B cell (primary cell): Measurements from ENCODE around the gene TECPR2. TPM values are rescaled to one million over a fixed set of nuclear protein-coding genes. Genes with fewer than 3 reads are reported as not detected.

Experiments used
- ATAC-seq: fragments of 200-7000 bp; cut with Tn5 transposase; one replicate; pipeline ENCODE4 v1.10.0; 2021; ENCODE audit warnings: low read depth, mild to moderate bottlenecking, moderate number of reproducible peaks, moderate library complexity
- CTCF ChIA-PET: fragments of 350-600 bp; sonication (Branson Sonifier 250); formaldehyde crosslinking; loops from one replicate; lab custom pipeline; 2021; ENCODE audit warnings: antibody characterized with exemption, inconsistent platforms; lab: Charles Lee
- POLR2A ChIA-PET: fragments of 350-600 bp; sonication (Branson Sonifier 250); formaldehyde crosslinking; loops from one replicate; lab custom pipeline; 2021; ENCODE audit warnings: antibody characterized with exemption; lab: Charles Lee
- DNase-seq: peaks from one replicate; pipeline ENCODE4 v3.0.0; 2013
- H2AFZ ChIP-seq: 2 replicates; pipeline ENCODE4 v1.6.1; 2012; ENCODE audit warnings: mild to moderate bottlenecking, low read depth, low read length; ENCODE audit not compliant: insufficient read depth, poor library complexity, severe bottlenecking
- H3K27ac ChIP-seq, 2 donors: 1 replicate in 1 of 2; 2 replicates in 1 of 2; pipeline ENCODE4 v1.5.1; 2012 to 2013; ENCODE audit warnings: low read length in 2 of 2, mild to moderate bottlenecking in 2 of 2, moderate library complexity in 1 of 2
- H3K27me3 ChIP-seq, 4 experiments: fragments of 200-600 bp in 1 of 4; sonication (generic) in 1 of 4; replicated peaks in 1 of 4; 1 replicate in 2 of 4; 2 replicates in 2 of 4; pipeline versions ENCODE4 v1.6.1 to v1.7.0; 2013 to 2016; ENCODE audit warnings: low read length in 3 of 4, mild to moderate bottlenecking in 2 of 4, mixed read lengths in 1 of 4, moderate library complexity in 1 of 4; ENCODE audit not compliant: insufficient read depth in 4 of 4, control insufficient read depth in 3 of 4; ENCODE audit errors: control extremely low read depth in 1 of 4
- H3K36me3 ChIP-seq, 2 experiments: replicated peaks in 1 of 2; 1 replicate in 1 of 2; 2 replicates in 1 of 2; pipeline versions ENCODE4 v1.6.1 to v1.7.1; 2013; ENCODE audit warnings: low read length in 1 of 2; ENCODE audit not compliant: insufficient read depth in 2 of 2, control insufficient read depth in 1 of 2; ENCODE audit errors: control extremely low read depth in 1 of 2, extremely low read depth in 1 of 2
- H3K4me1 ChIP-seq, 2 donors: fragments of 200-600 bp in 1 of 2; sonication (generic) in 1 of 2; 1 replicate in 1 of 2; 2 replicates in 1 of 2; pipeline versions ENCODE4 v1.5.1 to v1.6.1; 2013 to 2017; ENCODE audit warnings: low read length in 2 of 2; ENCODE audit not compliant: control insufficient read depth in 2 of 2, insufficient read depth in 2 of 2
- H3K4me2 ChIP-seq: replicated peaks from 2 replicates; pipeline ENCODE3; 2012; ENCODE audit warnings: mild to moderate bottlenecking, low read depth, low read length; ENCODE audit not compliant: poor library complexity, severe bottlenecking
- H3K4me3 ChIP-seq, 5 experiments: fragments of 200-600 bp in 1 of 5; sonication (generic) in 1 of 5; 1 replicate in 3 of 5; 2 replicates in 2 of 5; pipeline versions ENCODE4 v1.5.1 to v1.7.0; 2011 to 2016; ENCODE audit warnings: low read length in 4 of 5, mild to moderate bottlenecking in 4 of 5, low read depth in 2 of 5, control low read depth in 1 of 5, moderate library complexity in 1 of 5; ENCODE audit not compliant: insufficient read depth in 1 of 5; ENCODE audit errors: control extremely low read depth in 1 of 5, extremely low read depth in 1 of 5
- H3K79me2 ChIP-seq: fragments of 200-600 bp; sonication (generic); one replicate; pipeline ENCODE4 v1.6.0; 2016; ENCODE audit warnings: low read length; ENCODE audit not compliant: control insufficient read depth, insufficient read depth
- H3K9ac ChIP-seq: fragments of 200-600 bp; sonication (generic); 2 replicates; pipeline ENCODE4 v1.6.1; 2017; ENCODE audit warnings: mild to moderate bottlenecking, low read length, moderate library complexity
- H3K9me3 ChIP-seq, 3 donors: one replicate each; pipeline versions ENCODE4 v1.6.1 to v1.7.1; 2013; ENCODE audit warnings: low read length in 2 of 3; ENCODE audit not compliant: control insufficient read depth in 2 of 3, insufficient read depth in 1 of 3; ENCODE audit errors: control extremely low read depth in 1 of 3
- H4K20me1 ChIP-seq: 2 replicates; pipeline ENCODE4 v1.6.0; 2012; ENCODE audit warnings: mild to moderate bottlenecking, low read length; ENCODE audit not compliant: insufficient read depth, control insufficient read depth, poor library complexity, severe bottlenecking
- H3K27ac Mint-ChIP-seq: one replicate; pipeline ENCODE4 v1.8.0; 2021; ENCODE audit warnings: mixed read lengths
- H3K27me3 Mint-ChIP-seq: one replicate; pipeline ENCODE4 v1.8.0; 2021; ENCODE audit warnings: mixed read lengths
- H3K4me1 Mint-ChIP-seq: one replicate; pipeline ENCODE4 v1.8.0; 2021; ENCODE audit warnings: mixed read lengths
- H3K4me3 Mint-ChIP-seq: one replicate; pipeline ENCODE4 v1.8.0; 2021; ENCODE audit warnings: mixed read lengths
- H3K9me3 Mint-ChIP-seq: one replicate; pipeline ENCODE4 v1.8.0; 2022; ENCODE audit warnings: mixed read lengths; ENCODE audit not compliant: insufficient read depth
- EZH2 ChIP-seq: IDR thresholded peaks from 2 replicates; pipeline ENCODE4 v1.6.1; 2012; ENCODE audit warnings: borderline replicate concordance, low read depth, mild to moderate bottlenecking, moderate library complexity, low read length; ENCODE audit not compliant: insufficient read depth, poor library complexity, severe bottlenecking
- WGBS: methylation state at CpG from one replicate; pipeline ENCODE4 v1.1.5; 2013; ENCODE audit warnings: missing lambda C conversion rate; ENCODE audit not compliant: insufficient coverage; 5-methylcytosine and 5-hydroxymethylcytosine counted together
- intact Hi-C: fragments of 100-400 bp; cut with micrococcal nuclease; formaldehyde crosslinking; loops from one replicate; pipeline ENCODE4 v1.10.0; 2022
- polyA plus RNA-seq: library from polyadenylated mRNA; depleted of rRNA; stranded (reverse); fragments of >200 nt; gene quantifications from 2 replicates; pipeline ENCODE4 v1.2.3, GENCODE V29; 2012
- total RNA-seq, 2 donors: library from RNA; stranded (reverse); fragments of 120-200 nt in 1 of 2; gene quantifications; 1 replicate in 1 of 2; 2 replicates in 1 of 2; pipeline versions ENCODE4 v1.2.3 to v1.2.4, GENCODE V29; 2013 to 2022
- TF ChIP-seq, protein P1 (sequence below): fragments of 200-600 bp; IDR thresholded peaks from one replicate; pipeline ENCODE4 v1.8.0; 2022; ENCODE audit warnings: antibody characterized with exemption, mild to moderate bottlenecking

TECPR2 gene
- total and polyA plus RNA-seq, 2 donors (not counting 1 experiment from before 2014, with no cell fraction given), result 4.7 to 10.8 TPM

- H3K27ac ChIP-seq, result no peak overlapping the region
- Mint-ChIP-seq H3K27ac (peak overlapping the region; percentile 72), H3K27me3 (peaks cover 15% of the 10 kb centered on the region), H3K4me1 (peaks cover 7% of the 10 kb centered on the region), H3K9me3 (no peaks in the 10 kb centered on the region), H3K4me3 (peak overlapping the region; percentile 88)
- H3K79me2 ChIP-seq, result no peaks in the 10 kb centered on the region
- no peaks in the 10 kb centered on the region for H3K36me3 ChIP-seq
- peaks cover 10 to 12% of the 10 kb centered on the region in 2 donors for H3K4me1 ChIP-seq
- peak overlapping the region; percentile 97 for H3K4me2 ChIP-seq
- intact Hi-C loops, result loop anchor here (5.0 kb wide), 1 partner anchor 555 kb away; the partner anchor contains the start of gene DYNC1H1
- DNase-seq (peak; percentile 41), ATAC-seq (peak; percentile 11)
- no peaks in the 10 kb centered on the region for H4K20me1 ChIP-seq
- H3K4me3 ChIP-seq, result peak overlapping the region in 4 of 5 experiments; percentile 9 to 64 (median 52)
- H3K9me3 ChIP-seq, result peaks cover 0 to 3% (median 0%) of the 10 kb centered on the region in 3 donors
- 31% methylated on average over 36 of the region's 37 CpGs for WGBS
- POLR2A ChIA-PET, result interaction anchor here (0.6 kb wide), 2 partner anchors 508 to 691 kb away, joined by 7 read pairs; no protein-coding TSS in a partner anchor
- TF ChIP-seq, protein P1, sequence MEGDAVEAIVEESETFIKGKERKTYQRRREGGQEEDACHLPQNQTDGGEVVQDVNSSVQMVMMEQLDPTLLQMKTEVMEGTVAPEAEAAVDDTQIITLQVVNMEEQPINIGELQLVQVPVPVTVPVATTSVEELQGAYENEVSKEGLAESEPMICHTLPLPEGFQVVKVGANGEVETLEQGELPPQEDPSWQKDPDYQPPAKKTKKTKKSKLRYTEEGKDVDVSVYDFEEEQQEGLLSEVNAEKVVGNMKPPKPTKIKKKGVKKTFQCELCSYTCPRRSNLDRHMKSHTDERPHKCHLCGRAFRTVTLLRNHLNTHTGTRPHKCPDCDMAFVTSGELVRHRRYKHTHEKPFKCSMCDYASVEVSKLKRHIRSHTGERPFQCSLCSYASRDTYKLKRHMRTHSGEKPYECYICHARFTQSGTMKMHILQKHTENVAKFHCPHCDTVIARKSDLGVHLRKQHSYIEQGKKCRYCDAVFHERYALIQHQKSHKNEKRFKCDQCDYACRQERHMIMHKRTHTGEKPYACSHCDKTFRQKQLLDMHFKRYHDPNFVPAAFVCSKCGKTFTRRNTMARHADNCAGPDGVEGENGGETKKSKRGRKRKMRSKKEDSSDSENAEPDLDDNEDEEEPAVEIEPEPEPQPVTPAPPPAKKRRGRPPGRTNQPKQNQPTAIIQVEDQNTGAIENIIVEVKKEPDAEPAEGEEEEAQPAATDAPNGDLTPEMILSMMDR, result no peak
- no peak for TF ChIP-seq EZH2
- CTCF ChIA-PET, result interaction anchor here (1.2 to 7.3 kb wide), 2 partner anchors 11 to 79 kb away, joined by 3 to 118 read pairs; no protein-coding TSS in a partner anchor
- peak overlapping the region; percentile 84 for H2AFZ ChIP-seq
- H3K9ac ChIP-seq, result peak overlapping the region; percentile 72
- H3K27me3 ChIP-seq, result peaks cover 0 to 30% (median 3%) of the 10 kb centered on the region in 4 experiments
These were observed 154.8 kb downstream of the TECPR2 start for GRCh38 chr14:102517392-102518062.
